ENCODE data around the gene KRT1. TPM values are rescaled to one million over a fixed set of nuclear protein-coding genes. Genes with fewer than 3 reads are reported as not detected.

KRT1 gene
- not detected in 2 replicates for total RNA-seq (2014; rRNA removed; shearing (Covaris generic))
- total RNA-seq (2022), result not detected in 2 replicates
- Bru-seq, nascent RNA, result not detected
- BruChase-seq, experiment 1, labeled RNA remaining after a 6-hour chase, result not detected
- BruChase-seq, experiment 2, labeled RNA remaining after a 2-hour chase, result not detected
- long read RNA-seq, result 0 reads

GRCh38 chr12:52680363-52680762 lies at the start of gene KRT1:
Gene KRT1, minus strand, starts transcription at chr12:52680407. Its CDS starts 59 bp downstream, at chr12:52680348.
- Histone ChIP-seq H3K27ac (ENCODE audit: low read depth, low read length, poor library complexity, severe bottlenecking) (no peak within 1 kb of the TSS), H3K4me1 (ENCODE audit: insufficient read depth, low read length, poor library complexity, severe bottlenecking) (no peaks in the 10 kb centered on the region), H4K20me1 (ENCODE audit: insufficient read depth, low read length) (no peaks in the 10 kb centered on the region), H3K79me2 (ENCODE audit: insufficient read depth, low read depth, low read length) (no peaks in the 10 kb centered on the region), H2AFZ (ENCODE audit: low read length) (no peak within 1 kb of the TSS), H3K9me2 (ENCODE audit: insufficient read depth, low read length) (no peaks in the 10 kb centered on the region), H3K4me3 (ENCODE audit: low read depth, low read length, poor library complexity, severe bottlenecking) (no peak within 1 kb of the TSS), H3K9me3 (ENCODE audit: low read length) (no peaks in the 10 kb centered on the region), H3K36me3 (ENCODE audit: insufficient read depth, low read length) (no peaks in the 10 kb centered on the region), H3K4me2 (ENCODE audit: low read length) (no peak within 1 kb of the TSS)
- POLR2A ChIA-PET, result no interaction called here
- TF ChIP-seq EZH2phosphoT487 (IDR thresholded peaks at IDR 0.05; ENCODE audit: borderline replicate concordance, low read depth, low read length), result no peak
- TF ChIP-seq CTCF (conservative IDR thresholded peaks at IDR 0.05; ENCODE audit: low read length), result no peak
- CTCF ChIA-PET (ENCODE audit: unreplicated experiment), result no interaction called here
- BruUV-seq (replicated peaks), result no TSS peak
- DNase-seq (ENCODE audit: low spot score), result no peak
- intact Hi-C loops (cut with micrococcal nuclease; ENCODE audit: unreplicated experiment), result no loop called here

- Histone ChIP-seq H3K4me1 (ENCODE audit: insufficient read depth, low read length, poor library complexity, severe bottlenecking) (no peaks in the 10 kb centered on the region), H3K27ac (ENCODE audit: low read depth, low read length, poor library complexity, severe bottlenecking) (no peak overlapping the region), H4K20me1 (ENCODE audit: insufficient read depth, low read length) (no peaks in the 10 kb centered on the region), H3K36me3 (ENCODE audit: insufficient read depth, low read length) (no peaks in the 10 kb centered on the region), H3K9me2 (ENCODE audit: insufficient read depth, low read length) (no peaks in the 10 kb centered on the region), H3K79me2 (ENCODE audit: insufficient read depth, low read depth, low read length) (no peaks in the 10 kb centered on the region), H3K4me2 (ENCODE audit: low read length) (no peak overlapping the region), H3K9me3 (ENCODE audit: low read length) (no peaks in the 10 kb centered on the region), H2AFZ (ENCODE audit: low read length) (no peak overlapping the region), H3K4me3 (ENCODE audit: low read depth, low read length, poor library complexity, severe bottlenecking) (no peak overlapping the region)
- no TSS peak for BruUV-seq (replicated peaks)
- CTCF ChIA-PET (ENCODE audit: unreplicated experiment), result no interaction called here
- intact Hi-C loops (cut with micrococcal nuclease; ENCODE audit: unreplicated experiment), result no loop called here
- DNase-seq (ENCODE audit: low spot score), result no peak
- TF ChIP-seq EZH2phosphoT487 (IDR thresholded peaks at IDR 0.05; ENCODE audit: borderline replicate concordance, low read depth, low read length), result no peak
- no peak for TF ChIP-seq CTCF (conservative IDR thresholded peaks at IDR 0.05; ENCODE audit: low read length)
- POLR2A ChIA-PET, result no interaction called here
Measured at GRCh38 chr12:52729147-52729546, 48.9 kb upstream of the KRT1 start.

GRCh38 chr12:52728374-52728773 lies 48.2 kb upstream of the KRT1 start:
- no TSS peak for BruUV-seq (replicated peaks)
- Histone ChIP-seq H3K79me2 (ENCODE audit: insufficient read depth, low read depth, low read length) (no peaks in the 10 kb centered on the region), H3K9me2 (ENCODE audit: insufficient read depth, low read length) (no peaks in the 10 kb centered on the region), H3K4me1 (ENCODE audit: insufficient read depth, low read length, poor library complexity, severe bottlenecking) (no peaks in the 10 kb centered on the region), H2AFZ (ENCODE audit: low read length) (no peak overlapping the region), H3K4me2 (ENCODE audit: low read length) (no peak overlapping the region), H3K27ac (ENCODE audit: low read depth, low read length, poor library complexity, severe bottlenecking) (no peak overlapping the region), H3K9me3 (ENCODE audit: low read length) (no peaks in the 10 kb centered on the region), H3K36me3 (ENCODE audit: insufficient read depth, low read length) (no peaks in the 10 kb centered on the region), H3K4me3 (ENCODE audit: low read depth, low read length, poor library complexity, severe bottlenecking) (no peak overlapping the region), H4K20me1 (ENCODE audit: insufficient read depth, low read length) (no peaks in the 10 kb centered on the region)
- intact Hi-C loops (cut with micrococcal nuclease; ENCODE audit: unreplicated experiment), result no loop called here
- TF ChIP-seq CTCF (conservative IDR thresholded peaks at IDR 0.05; ENCODE audit: low read length) (no peak), EZH2phosphoT487 (IDR thresholded peaks at IDR 0.05; ENCODE audit: borderline replicate concordance, low read depth, low read length) (no peak)
- CTCF ChIA-PET (ENCODE audit: unreplicated experiment), result no interaction called here
- POLR2A ChIA-PET, result no interaction called here
- DNase-seq (ENCODE audit: low spot score), result no peak

Data from OCI-LY7 (cell line).